AG08396 (cell line): ENCODE data around the gene SLC39A13.

Experiments
- DNase-seq: peaks from one replicate; pipeline ENCODE4 v3.0.0; 2012; ENCODE audit warnings: low spot score, mixed read lengths

SLC39A13 gene

DNA sequence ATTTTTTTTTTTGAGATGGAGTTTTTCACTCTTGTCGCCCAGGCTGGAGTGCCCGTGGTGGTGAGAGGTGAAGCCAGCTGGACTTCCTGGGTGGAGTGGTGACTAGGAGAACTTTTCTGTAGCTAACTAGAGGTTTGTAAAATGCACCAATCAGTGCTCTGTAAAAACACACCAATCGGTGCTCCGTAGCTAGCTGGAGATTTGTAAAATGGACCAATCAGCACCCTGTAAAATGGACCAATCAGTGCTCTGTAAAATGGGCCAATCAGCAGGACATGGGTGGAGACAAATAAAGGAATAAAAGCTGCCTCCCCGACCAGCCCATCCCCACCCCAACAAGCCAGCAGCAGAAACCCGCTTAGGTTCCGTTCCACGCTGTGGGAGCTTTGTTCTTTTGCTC, 45.0 kb downstream of the SLC39A13 start:
- no peak for DNase-seq

DNA sequence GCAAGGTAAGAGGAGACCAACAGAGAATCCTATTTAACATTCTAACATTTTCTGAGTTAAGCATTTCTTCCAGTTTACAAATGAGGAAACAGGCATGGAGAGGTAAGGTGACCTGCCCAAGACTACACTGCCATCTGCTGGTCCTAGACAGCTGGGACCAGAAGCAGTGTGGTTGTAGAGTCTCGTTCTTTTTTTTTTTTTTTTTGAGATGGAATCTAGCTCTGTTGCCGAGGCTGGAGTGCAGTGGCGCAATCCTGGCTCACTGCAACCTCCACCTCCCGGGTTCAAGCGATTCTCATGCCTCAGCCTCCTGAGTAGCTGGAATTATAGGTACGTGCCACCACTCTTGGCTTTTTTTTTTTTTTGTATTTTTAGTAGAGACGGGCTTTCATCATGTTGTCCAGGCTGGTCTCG, 45.9 kb downstream of the SLC39A13 start:
- DNase-seq, result peak; percentile 80

DNA sequence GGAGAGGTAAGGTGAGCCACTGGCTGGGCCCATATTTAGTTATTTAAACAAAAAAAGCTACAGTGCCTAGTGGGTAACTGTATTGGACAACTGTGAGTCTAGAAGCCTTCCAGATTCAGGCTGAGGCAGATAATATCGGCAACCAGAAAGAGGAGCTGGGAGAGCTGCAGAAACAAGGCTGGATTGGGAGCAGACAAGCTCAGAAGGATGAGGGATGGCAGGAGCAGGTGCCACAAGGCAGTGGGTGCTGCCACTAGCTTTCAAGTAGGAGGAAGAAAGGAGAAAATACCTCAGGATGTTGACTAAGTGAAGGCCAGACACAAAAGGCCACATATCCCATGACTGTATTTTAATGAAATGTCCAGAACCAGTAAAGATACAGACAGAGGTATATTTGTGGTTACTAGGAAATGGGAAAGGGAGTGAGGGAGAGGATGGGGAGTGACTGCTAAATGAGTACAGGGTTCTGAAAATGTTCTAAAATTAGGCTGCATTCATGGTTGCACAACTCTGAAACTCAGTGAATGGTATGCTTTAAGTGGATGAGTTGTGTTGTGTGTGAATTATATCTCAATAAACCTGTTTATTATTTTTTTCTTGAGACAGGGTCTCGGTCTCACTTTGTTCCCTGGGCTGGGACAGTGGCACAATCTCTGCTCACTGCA, 52.3 kb downstream of the SLC39A13 start:
- DNase-seq, result no peak

DNA sequence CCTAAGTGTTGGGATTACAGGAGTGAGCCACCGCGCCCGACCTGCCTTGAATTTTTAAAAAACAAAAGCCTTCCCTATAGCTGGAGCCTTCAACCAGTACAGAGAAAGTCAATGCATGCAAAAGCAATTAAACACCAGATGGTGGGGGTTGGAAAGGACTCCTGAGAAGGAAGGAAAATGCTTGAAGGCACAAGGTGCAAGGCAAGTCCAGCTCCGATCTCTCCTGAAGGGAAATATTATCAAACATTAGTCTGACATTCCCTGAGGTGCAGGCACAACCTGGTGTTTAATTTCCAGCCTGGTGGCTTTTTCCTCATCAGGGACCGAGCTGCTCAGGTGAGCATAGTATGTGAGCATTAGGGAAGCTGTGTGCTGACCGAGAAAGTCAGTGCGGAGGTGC, 53.5 kb downstream of the SLC39A13 start:
- no peak for DNase-seq

DNA sequence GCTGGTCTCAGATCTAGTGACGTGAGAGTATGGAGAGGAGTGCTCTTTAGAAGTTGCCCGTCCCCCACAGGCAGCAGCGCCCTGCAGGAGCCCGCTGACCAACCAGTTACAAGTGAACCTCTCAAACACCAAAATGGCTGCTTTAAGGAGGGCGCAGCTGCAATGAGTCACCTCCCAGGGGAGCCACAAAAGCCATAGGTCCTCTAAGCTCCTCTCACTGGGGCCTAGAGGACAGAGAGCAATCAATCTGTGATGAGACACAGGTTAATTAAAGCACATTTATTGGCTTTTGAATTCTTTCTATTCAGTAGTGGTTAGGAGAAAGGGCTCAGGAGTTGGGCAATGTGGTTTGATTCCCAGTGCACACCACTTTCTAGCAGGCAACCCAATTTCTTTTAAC, 56.1 kb downstream of the SLC39A13 start:
- no peak for DNase-seq
